ENCODE results near the gene CLASP1.
"Not testable (repeated sequence)": the region's sequence is repeated elsewhere in the genome, so short reads cannot be mapped to it uniquely, and the experiment has no call there.

Gene CLASP1

GRCh38 chr2:121613774-121614173 lies 35.5 kb downstream of the CLASP1 start:
- H3K4me3 ChIP-seq: no peak overlapping the region
- DNase-seq (ENCODE audit: low spot score): no peak
- H3K27ac ChIP-seq: no peak overlapping the region
- no peak for TF ChIP-seq CTCF (IDR thresholded peaks at IDR 0.05)

GRCh38 chr2:121613152-121613551 lies 36.1 kb downstream of the CLASP1 start:
- Histone ChIP-seq H3K27ac (no peak overlapping the region), H3K4me3 (no peak overlapping the region)
- TF ChIP-seq CTCF (IDR thresholded peaks at IDR 0.05): no peak
- no peak for DNase-seq (ENCODE audit: low spot score)

- no peak overlapping the region for H3K4me3 ChIP-seq
- no peak for TF ChIP-seq CTCF (IDR thresholded peaks at IDR 0.05)
- no peak for DNase-seq (ENCODE audit: low spot score)
- H3K27ac ChIP-seq: no peak overlapping the region
These were observed 37.2 kb downstream of the CLASP1 start for GRCh38 chr2:121611730-121612705.

GRCh38 chr2:121611048-121611649 lies 38.1 kb downstream of the CLASP1 start:
- H3K27ac ChIP-seq; H3K4me3 ChIP-seq; DNase-seq (ENCODE audit: low spot score): not testable (repeated sequence)

GRCh38 chr2:121610487-121610874 lies 38.8 kb downstream of the CLASP1 start:
- not testable (repeated sequence) for H3K4me3 ChIP-seq; H3K27ac ChIP-seq; DNase-seq (ENCODE audit: low spot score)

GRCh38 chr2:121608967-121609366 lies 40.3 kb downstream of the CLASP1 start:
- Histone ChIP-seq H3K27ac (no peak overlapping the region), H3K4me3 (no peak overlapping the region)
- TF ChIP-seq CTCF (IDR thresholded peaks at IDR 0.05): no peak
- no peak for DNase-seq (ENCODE audit: low spot score)

GRCh38 chr2:121608367-121608766 lies 40.9 kb downstream of the CLASP1 start:
- no peak for DNase-seq (ENCODE audit: low spot score)
- Histone ChIP-seq H3K4me3 (no peak overlapping the region), H3K27ac (no peak overlapping the region)
- no peak for TF ChIP-seq CTCF (IDR thresholded peaks at IDR 0.05)

All from coronary artery (tissue), 2 donors.